Activated B cell treated with CpG ODN at 0.5 μM for 24 hours (primary cell): ENCODE measurements around the gene BABAM2. TPM values are rescaled to one million over a fixed set of nuclear protein-coding genes. Genes with fewer than 3 reads are reported as not detected.

Experiments
- ATAC-seq: fragments of 200-7000 bp; cut with Tn5 transposase; one replicate; pipeline ENCODE4 v1.10.0; 2021; ENCODE audit warnings: low read depth, mild to moderate bottlenecking, moderate library complexity
- CTCF ChIA-PET: fragments of 350-600 bp; sonication (Branson Sonifier 250); formaldehyde crosslinking; loops from one replicate; lab custom pipeline; 2021; ENCODE audit warnings: antibody characterized with exemption; lab: Charles Lee
- POLR2A ChIA-PET: fragments of 350-600 bp; sonication (Branson Sonifier 250); formaldehyde crosslinking; loops from one replicate; lab custom pipeline; 2021; ENCODE audit warnings: antibody characterized with exemption; lab: Charles Lee
- DNase-seq: peaks from one replicate; pipeline ENCODE4 v3.0.0; 2022
- H3K27ac Mint-ChIP-seq: one replicate; pipeline ENCODE4 v1.8.0; 2020; ENCODE audit warnings: mixed read lengths
- H3K27me3 Mint-ChIP-seq: one replicate; pipeline ENCODE4 v1.8.0; 2021; ENCODE audit warnings: mixed read lengths
- H3K36me3 Mint-ChIP-seq: one replicate; pipeline ENCODE4 v1.8.0; 2021; ENCODE audit warnings: low read depth, mixed read lengths
- H3K4me1 Mint-ChIP-seq: one replicate; pipeline ENCODE4 v1.8.0; 2021; ENCODE audit warnings: mixed read lengths
- H3K4me3 Mint-ChIP-seq: one replicate; pipeline ENCODE4 v1.8.0; 2020; ENCODE audit warnings: mild to moderate bottlenecking, mixed read lengths
- H3K9me3 Mint-ChIP-seq: one replicate; pipeline ENCODE4 v1.8.0; 2020; ENCODE audit warnings: mixed read lengths
- CTCF ChIP-seq: fragments of 200-600 bp; IDR thresholded peaks from one replicate; pipeline ENCODE4 v1.8.0; 2022; ENCODE audit warnings: antibody characterized with exemption, mild to moderate bottlenecking
- intact Hi-C: fragments of 100-400 bp; cut with micrococcal nuclease; formaldehyde crosslinking; loops from one replicate; pipeline ENCODE4 v1.15.1; 2024
- total RNA-seq: library from RNA; stranded (reverse); gene quantifications from 2 replicates; pipeline ENCODE4 v1.2.3, GENCODE V29; 2022

BABAM2 gene
- total RNA-seq, 1 donor from 2014 or later, result 55.6 TPM

GRCh38 chr2:28165087-28165635 is 274.6 kb downstream of the BABAM2 start:
- Mint-ChIP-seq H3K9me3 (no peaks in the 10 kb centered on the region), H3K27ac (no peak overlapping the region), H3K4me1 (no peaks in the 10 kb centered on the region), H3K36me3 (peaks cover 14% of the 10 kb centered on the region), H3K4me3 (no peak overlapping the region), H3K27me3 (no peaks in the 10 kb centered on the region)
- POLR2A ChIA-PET, result no interaction called here
- no peak for TF ChIP-seq CTCF
- intact Hi-C loops, result no loop called here
- DNase-seq (no peak), ATAC-seq (no peak)
- CTCF ChIA-PET, result no interaction called here

GRCh38 chr2:28166956-28167355 is 276.4 kb downstream of the BABAM2 start:
- POLR2A ChIA-PET, result no interaction called here
- ATAC-seq, result no peak
- intact Hi-C loops, result no loop called here
- Mint-ChIP-seq H3K9me3 (no peaks in the 10 kb centered on the region), H3K27me3 (no peaks in the 10 kb centered on the region), H3K4me3 (no peak overlapping the region), H3K27ac (no peak overlapping the region), H3K4me1 (no peaks in the 10 kb centered on the region), H3K36me3 (peaks cover 13% of the 10 kb centered on the region)
- no peak for DNase-seq
- TF ChIP-seq CTCF, result no peak
- CTCF ChIA-PET, result no interaction called here

GRCh38 chr2:28168376-28168775 is 277.8 kb downstream of the BABAM2 start:
- TF ChIP-seq CTCF, result no peak
- ATAC-seq (no peak), DNase-seq (no peak)
- H3K27ac Mint-ChIP-seq, result no peak overlapping the region
- H3K4me1 Mint-ChIP-seq, result no peaks in the 10 kb centered on the region
- ChIA-PET POLR2A (no interaction called here), CTCF (no interaction called here)
- H3K4me3 Mint-ChIP-seq, result no peak overlapping the region
- H3K9me3 Mint-ChIP-seq, result no peaks in the 10 kb centered on the region
- H3K36me3 Mint-ChIP-seq, result peaks cover 18% of the 10 kb centered on the region
- intact Hi-C loops, result no loop called here
- H3K27me3 Mint-ChIP-seq, result no peaks in the 10 kb centered on the region

GRCh38 chr2:28169492-28169891 is 279.0 kb downstream of the BABAM2 start:
- no peaks in the 10 kb centered on the region for H3K4me1 Mint-ChIP-seq
- H3K36me3 Mint-ChIP-seq, result peaks cover 10% of the 10 kb centered on the region
- H3K9me3 Mint-ChIP-seq, result no peaks in the 10 kb centered on the region
- H3K27me3 Mint-ChIP-seq, result no peaks in the 10 kb centered on the region
- H3K27ac Mint-ChIP-seq, result no peak overlapping the region
- ChIA-PET CTCF (no interaction called here), POLR2A (no interaction called here)
- no peak for TF ChIP-seq CTCF
- no peak for DNase-seq
- H3K4me3 Mint-ChIP-seq, result no peak overlapping the region
- ATAC-seq, result no peak
- intact Hi-C loops, result no loop called here

- Mint-ChIP-seq H3K9me3 (peaks cover 9% of the 10 kb centered on the region), H3K4me3 (no peak overlapping the region), H3K36me3 (peaks cover 16% of the 10 kb centered on the region), H3K27me3 (no peaks in the 10 kb centered on the region), H3K4me1 (no peaks in the 10 kb centered on the region), H3K27ac (no peak overlapping the region)
- DNase-seq (no peak), ATAC-seq (no peak)
- no peak for TF ChIP-seq CTCF
- intact Hi-C loops, result no loop called here
- CTCF ChIA-PET, result no interaction called here
- POLR2A ChIA-PET, result no interaction called here
Measured at GRCh38 chr2:28172114-28172898, 281.8 kb downstream of the BABAM2 start.
